ENCODE data around the gene ASXL2. TPM values are rescaled to one million over a fixed set of nuclear protein-coding genes. Genes with fewer than 3 reads are reported as not detected.

ASXL2 gene
- total and polyA plus RNA-seq, 2 of the 13 experiments (the other 11 are each of a cell fraction or from before 2014, with no cell fraction given), result 12.1 to 19.2 TPM

DNA sequence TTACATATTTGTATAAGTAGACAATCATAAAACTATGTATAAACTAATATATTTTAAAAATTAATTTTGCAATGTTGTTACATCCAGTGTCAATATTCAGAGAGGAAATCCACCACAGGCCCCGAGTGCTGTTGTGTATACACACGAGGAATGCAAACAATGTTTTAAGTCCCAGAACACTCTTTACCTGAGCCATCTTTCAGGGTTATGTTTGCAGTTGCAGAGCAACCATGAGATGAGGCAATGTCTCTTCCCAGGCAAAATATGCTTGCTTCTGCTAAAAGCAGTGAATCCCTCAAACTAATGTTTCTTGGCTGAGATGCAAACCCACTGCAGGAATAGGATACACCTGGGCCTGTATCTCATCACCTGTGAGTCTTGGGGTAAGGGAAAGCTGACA is 91.3 kb downstream of the ASXL2 start (continued):
- TF ChIP-seq THYN1 (CRISPR knock-in tag; IDR thresholded peaks at IDR 0.05; ENCODE audit: borderline replicate concordance, low read depth), result no peak
- no peak for TF ChIP-seq NKX3-1 (CRISPR knock-in tag; IDR thresholded peaks at IDR 0.05)
- TF ChIP-seq ZFP36 (IDR thresholded peaks at IDR 0.05; ENCODE audit: borderline replicate concordance, low read depth, low read length, partially characterized antibody), result no peak
- no peak for TF ChIP-seq SOX6 (IDR thresholded peaks at IDR 0.05)
- peak; percentile 78 for TF ChIP-seq SOX6 (CRISPR knock-in tag; IDR thresholded peaks at IDR 0.05)
- no peak for TF ChIP-seq REXO4 (CRISPR knock-in tag; IDR thresholded peaks at IDR 0.05; ENCODE audit: borderline replicate concordance)
- no peak for TF ChIP-seq CC2D1A (CRISPR knock-in tag; IDR thresholded peaks at IDR 0.05)
- no peak for TF ChIP-seq MBD4 (IDR thresholded peaks at IDR 0.05; ENCODE audit: borderline replicate concordance, low read length)
- no peak for TF ChIP-seq PREB (CRISPR knock-in tag; IDR thresholded peaks at IDR 0.05)
- no peak for TF ChIP-seq ZNF121 (CRISPR knock-in tag; IDR thresholded peaks at IDR 0.05)
- no peak for TF ChIP-seq ZBTB37 (CRISPR knock-in tag; IDR thresholded peaks at IDR 0.05)
- peak; percentile 85 for TF ChIP-seq DPF2 (CRISPR knock-in tag; IDR thresholded peaks at IDR 0.05; ENCODE audit: borderline replicate concordance, low read depth)
- TF ChIP-seq, protein P1, sequence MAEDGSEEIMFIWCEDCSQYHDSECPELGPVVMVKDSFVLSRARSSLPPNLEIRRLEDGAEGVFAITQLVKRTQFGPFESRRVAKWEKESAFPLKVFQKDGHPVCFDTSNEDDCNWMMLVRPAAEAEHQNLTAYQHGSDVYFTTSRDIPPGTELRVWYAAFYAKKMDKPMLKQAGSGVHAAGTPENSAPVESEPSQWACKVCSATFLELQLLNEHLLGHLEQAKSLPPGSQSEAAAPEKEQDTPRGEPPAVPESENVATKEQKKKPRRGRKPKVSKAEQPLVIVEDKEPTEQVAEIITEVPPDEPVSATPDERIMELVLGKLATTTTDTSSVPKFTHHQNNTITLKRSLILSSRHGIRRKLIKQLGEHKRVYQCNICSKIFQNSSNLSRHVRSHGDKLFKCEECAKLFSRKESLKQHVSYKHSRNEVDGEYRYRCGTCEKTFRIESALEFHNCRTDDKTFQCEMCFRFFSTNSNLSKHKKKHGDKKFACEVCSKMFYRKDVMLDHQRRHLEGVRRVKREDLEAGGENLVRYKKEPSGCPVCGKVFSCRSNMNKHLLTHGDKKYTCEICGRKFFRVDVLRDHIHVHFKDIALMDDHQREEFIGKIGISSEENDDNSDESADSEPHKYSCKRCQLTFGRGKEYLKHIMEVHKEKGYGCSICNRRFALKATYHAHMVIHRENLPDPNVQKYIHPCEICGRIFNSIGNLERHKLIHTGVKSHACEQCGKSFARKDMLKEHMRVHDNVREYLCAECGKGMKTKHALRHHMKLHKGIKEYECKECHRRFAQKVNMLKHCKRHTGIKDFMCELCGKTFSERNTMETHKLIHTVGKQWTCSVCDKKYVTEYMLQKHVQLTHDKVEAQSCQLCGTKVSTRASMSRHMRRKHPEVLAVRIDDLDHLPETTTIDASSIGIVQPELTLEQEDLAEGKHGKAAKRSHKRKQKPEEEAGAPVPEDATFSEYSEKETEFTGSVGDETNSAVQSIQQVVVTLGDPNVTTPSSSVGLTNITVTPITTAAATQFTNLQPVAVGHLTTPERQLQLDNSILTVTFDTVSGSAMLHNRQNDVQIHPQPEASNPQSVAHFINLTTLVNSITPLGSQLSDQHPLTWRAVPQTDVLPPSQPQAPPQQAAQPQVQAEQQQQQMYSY (CRISPR knock-in tag; IDR thresholded peaks at IDR 0.05), result no peak
- TF ChIP-seq PAWR (CRISPR knock-in tag; IDR thresholded peaks at IDR 0.05; ENCODE audit: borderline replicate concordance), result no peak
- TF ChIP-seq EEA1 (CRISPR knock-in tag; IDR thresholded peaks at IDR 0.05; ENCODE audit: borderline replicate concordance), result no peak
- TF ChIP-seq SP140L (CRISPR knock-in tag; IDR thresholded peaks at IDR 0.05; ENCODE audit: borderline replicate concordance), result 0 out of 2 replicates have a peak, but pooled peaks have one; percentile 55
- TF ChIP-seq RARA (CRISPR knock-in tag; IDR thresholded peaks at IDR 0.05), result peak; percentile 89
- TF ChIP-seq NFIC (IDR thresholded peaks at IDR 0.05; ENCODE audit: low read length), result peak; percentile 80
- TF ChIP-seq FOXO1 (CRISPR knock-in tag; IDR thresholded peaks at IDR 0.05), result peak; percentile 90; the same call in 1 of the 2 replicates
- TF ChIP-seq, protein P2, sequence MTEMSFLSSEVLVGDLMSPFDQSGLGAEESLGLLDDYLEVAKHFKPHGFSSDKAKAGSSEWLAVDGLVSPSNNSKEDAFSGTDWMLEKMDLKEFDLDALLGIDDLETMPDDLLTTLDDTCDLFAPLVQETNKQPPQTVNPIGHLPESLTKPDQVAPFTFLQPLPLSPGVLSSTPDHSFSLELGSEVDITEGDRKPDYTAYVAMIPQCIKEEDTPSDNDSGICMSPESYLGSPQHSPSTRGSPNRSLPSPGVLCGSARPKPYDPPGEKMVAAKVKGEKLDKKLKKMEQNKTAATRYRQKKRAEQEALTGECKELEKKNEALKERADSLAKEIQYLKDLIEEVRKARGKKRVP (CRISPR knock-in tag; IDR thresholded peaks at IDR 0.05), result peak in 1 of 2 experiments; percentile 89; a peak in 2 of 4 replicates
- TF ChIP-seq NR2C2 (CRISPR knock-in tag; IDR thresholded peaks at IDR 0.05; ENCODE audit: borderline replicate concordance), result no peak; the same call in 1 of the 2 replicates
